SU-DHL-6 (cell line): ENCODE data around the gene DUSP9.
"Not testable (repeated sequence)": the region's sequence is repeated elsewhere in the genome, so short reads cannot be mapped to it uniquely, and the experiment has no call there.

ENCODE experiments used
- H2AFZ ChIP-seq: fragments of 200-600 bp; sonication (generic); 2 replicates; pipeline ENCODE4 v1.6.1; 2014; ENCODE audit warnings: low read depth, mild to moderate bottlenecking, moderate library complexity, mixed read lengths, antibody characterized with exemption, low read length; ENCODE audit not compliant: severe bottlenecking
- H3F3A ChIP-seq: fragments of 200-600 bp; shearing (Covaris generic); 2 replicates; pipeline ENCODE4 v1.6.0; 2016; ENCODE audit warnings: antibody characterized with exemption, mild to moderate bottlenecking; ENCODE audit not compliant: insufficient read depth
- H3K27ac ChIP-seq: fragments of 200-600 bp; sonication (generic); 2 replicates; pipeline ENCODE4 v1.5.1; 2016; ENCODE audit warnings: low read depth, mild to moderate bottlenecking, low read length, moderate library complexity, mixed read lengths
- H3K27me3 ChIP-seq: fragments of 200-600 bp; sonication (generic), shearing (Covaris generic); 2 replicates; pipeline ENCODE4 v1.6.0; 2014; ENCODE audit warnings: mild to moderate bottlenecking, low read length
- H3K36me3 ChIP-seq: fragments of 200-600 bp; sonication (generic); 2 replicates; pipeline ENCODE4 v1.6.1; 2014; ENCODE audit warnings: mild to moderate bottlenecking, low read length, mixed read lengths
- H3K4me2 ChIP-seq: fragments of 300-600, 200-600 bp; shearing (Covaris generic), sonication (generic); 2 replicates; pipeline ENCODE4 v1.6.0; 2014; ENCODE audit warnings: low read length, low read depth, mild to moderate bottlenecking; ENCODE audit not compliant: poor library complexity, severe bottlenecking
- H3K4me3 ChIP-seq: fragments of 200-600 bp; sonication (generic); 2 replicates; pipeline ENCODE4 v1.5.1; 2014; ENCODE audit warnings: antibody characterized with exemption, low read length, mild to moderate bottlenecking, mixed read lengths; ENCODE audit not compliant: insufficient read depth, poor library complexity, severe bottlenecking
- H3K79me2 ChIP-seq: fragments of 200-600 bp; sonication (generic); 2 replicates; pipeline ENCODE4 v1.6.1; 2014; ENCODE audit warnings: mild to moderate bottlenecking, low read length, moderate library complexity; ENCODE audit not compliant: insufficient read depth
- H3K9ac ChIP-seq: fragments of 200-600 bp; sonication (generic); 2 replicates; pipeline ENCODE4 v1.7.0; 2014; ENCODE audit warnings: mild to moderate bottlenecking, low read length
- H3K9me2 ChIP-seq: fragments of 200-600 bp; sonication (generic); replicated peaks from 2 replicates; pipeline ENCODE4 v1.6.1; 2014; ENCODE audit warnings: low read length; ENCODE audit not compliant: insufficient read depth
- H3K9me3 ChIP-seq: fragments of 200-600 bp; sonication (generic); 2 replicates; pipeline ENCODE4 v1.6.1; 2014; ENCODE audit warnings: low read length, mixed read lengths; ENCODE audit not compliant: insufficient read depth
- H4K20me1 ChIP-seq: fragments of 200-600 bp; sonication (generic); 2 replicates; pipeline ENCODE4 v1.6.1; 2014; ENCODE audit warnings: low read depth, mild to moderate bottlenecking, antibody characterized with exemption, low read length, moderate library complexity, mixed read lengths
- EZH2phosphoT487 ChIP-seq: fragments of 200-600 bp; sonication (generic), shearing (Covaris generic); conservative IDR thresholded peaks from 2 replicates; pipeline ENCODE4 v1.6.1; 2018; ENCODE audit warnings: mild to moderate bottlenecking, antibody characterized with exemption, low read length, moderate library complexity, mixed read lengths
- TF ChIP-seq, protein P1 (sequence below): fragments of 200-600 bp; sonication (generic); IDR thresholded peaks from one replicate; pipeline ENCODE4 v1.5.1; 2017; ENCODE audit warnings: antibody characterized with exemption, mild to moderate bottlenecking, low read length, moderate library complexity; ENCODE audit not compliant: insufficient read depth, poor library complexity, severe bottlenecking

The DUSP9 gene

DNA sequence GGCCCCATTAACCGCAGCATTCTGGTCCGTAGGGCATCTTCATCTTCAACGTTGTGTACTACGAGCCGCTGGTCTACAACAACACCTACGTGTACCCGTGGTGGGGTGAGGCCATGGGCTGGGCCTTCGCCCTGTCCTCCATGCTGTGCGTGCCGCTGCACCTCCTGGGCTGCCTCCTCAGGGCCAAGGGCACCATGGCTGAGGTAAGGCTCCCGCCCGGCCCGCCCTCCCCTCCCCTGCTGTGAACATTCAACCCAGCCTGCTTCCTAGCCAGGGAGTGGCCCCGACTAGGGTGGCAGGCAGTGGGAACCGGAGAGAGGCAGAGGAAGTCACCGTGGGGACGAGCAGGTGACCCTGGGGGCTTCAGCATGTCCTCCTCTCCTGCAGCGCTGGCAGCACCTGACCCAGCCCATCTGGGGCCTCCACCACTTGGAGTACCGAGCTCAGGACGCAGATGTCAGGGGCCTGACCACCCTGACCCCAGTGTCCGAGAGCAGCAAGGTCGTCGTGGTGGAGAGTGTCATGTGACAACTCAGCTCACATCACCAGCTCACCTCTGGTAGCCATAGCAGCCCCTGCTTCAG lies 47.8 kb downstream of the DUSP9 start:
- H3K9me2 ChIP-seq: no peaks in the 10 kb centered on the region
- no peaks in the 10 kb centered on the region for H3K36me3 ChIP-seq
- H3K79me2 ChIP-seq: no peaks in the 10 kb centered on the region
- no peaks in the 10 kb centered on the region for H3K9me3 ChIP-seq
- no peaks in the 10 kb centered on the region for H3F3A ChIP-seq
- H3K27ac ChIP-seq: no peak overlapping the region
- H4K20me1 ChIP-seq: no peaks in the 10 kb centered on the region
- no peaks in the 10 kb centered on the region for H3K27me3 ChIP-seq
- no peak overlapping the region for H3K9ac ChIP-seq
- no peak overlapping the region for H3K4me2 ChIP-seq
- no peak overlapping the region for H3K4me3 ChIP-seq
- TF ChIP-seq, protein P1, sequence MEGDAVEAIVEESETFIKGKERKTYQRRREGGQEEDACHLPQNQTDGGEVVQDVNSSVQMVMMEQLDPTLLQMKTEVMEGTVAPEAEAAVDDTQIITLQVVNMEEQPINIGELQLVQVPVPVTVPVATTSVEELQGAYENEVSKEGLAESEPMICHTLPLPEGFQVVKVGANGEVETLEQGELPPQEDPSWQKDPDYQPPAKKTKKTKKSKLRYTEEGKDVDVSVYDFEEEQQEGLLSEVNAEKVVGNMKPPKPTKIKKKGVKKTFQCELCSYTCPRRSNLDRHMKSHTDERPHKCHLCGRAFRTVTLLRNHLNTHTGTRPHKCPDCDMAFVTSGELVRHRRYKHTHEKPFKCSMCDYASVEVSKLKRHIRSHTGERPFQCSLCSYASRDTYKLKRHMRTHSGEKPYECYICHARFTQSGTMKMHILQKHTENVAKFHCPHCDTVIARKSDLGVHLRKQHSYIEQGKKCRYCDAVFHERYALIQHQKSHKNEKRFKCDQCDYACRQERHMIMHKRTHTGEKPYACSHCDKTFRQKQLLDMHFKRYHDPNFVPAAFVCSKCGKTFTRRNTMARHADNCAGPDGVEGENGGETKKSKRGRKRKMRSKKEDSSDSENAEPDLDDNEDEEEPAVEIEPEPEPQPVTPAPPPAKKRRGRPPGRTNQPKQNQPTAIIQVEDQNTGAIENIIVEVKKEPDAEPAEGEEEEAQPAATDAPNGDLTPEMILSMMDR: no peak
- no peak for TF ChIP-seq EZH2phosphoT487
- no peak overlapping the region for H2AFZ ChIP-seq

- Histone ChIP-seq H3K9ac (no peak overlapping the region), H4K20me1 (no peaks in the 10 kb centered on the region), H3K36me3 (no peaks in the 10 kb centered on the region), H3K9me2 (no peaks in the 10 kb centered on the region), H2AFZ (no peak overlapping the region), H3K27ac (no peak overlapping the region), H3K27me3 (no peaks in the 10 kb centered on the region), H3K9me3 (no peaks in the 10 kb centered on the region), H3K4me2 (no peak overlapping the region), H3K4me3 (no peak overlapping the region), H3K79me2 (no peaks in the 10 kb centered on the region), H3F3A (no peaks in the 10 kb centered on the region)
- no peak for TF ChIP-seq EZH2phosphoT487
- TF ChIP-seq, protein P1: no peak
Observed at GRCh38 chrX:153696100-153696499, 49.1 kb downstream of the DUSP9 start.

DNA sequence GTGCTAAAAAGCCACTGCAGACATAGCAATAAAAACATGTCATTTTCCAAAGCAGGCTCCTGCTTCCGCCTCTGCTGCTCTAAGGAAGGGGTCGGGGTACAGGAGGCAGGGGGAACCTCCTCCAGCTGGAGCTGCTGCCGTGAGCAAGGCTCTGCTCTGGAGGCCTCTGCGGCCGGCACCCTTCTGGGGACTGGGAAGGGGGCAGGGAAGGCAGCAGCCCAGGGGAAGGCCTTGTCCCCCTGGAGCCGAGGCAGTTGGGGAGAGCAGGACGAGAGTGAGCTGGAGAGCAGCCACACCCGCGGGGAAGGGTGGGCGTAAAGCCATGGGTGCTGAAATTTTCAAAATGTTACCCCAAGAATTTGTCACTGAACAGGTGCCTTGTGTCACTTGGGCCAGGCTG lies 49.5 kb downstream of the DUSP9 start:
- H3K4me3 ChIP-seq, H3K9me2 ChIP-seq, H3F3A ChIP-seq, H4K20me1 ChIP-seq, H3K9me3 ChIP-seq, H3K36me3 ChIP-seq, H3K9ac ChIP-seq, H3K27ac ChIP-seq, H3K27me3 ChIP-seq, H3K4me2 ChIP-seq, H3K79me2 ChIP-seq, H2AFZ ChIP-seq: not testable (repeated sequence)

DNA sequence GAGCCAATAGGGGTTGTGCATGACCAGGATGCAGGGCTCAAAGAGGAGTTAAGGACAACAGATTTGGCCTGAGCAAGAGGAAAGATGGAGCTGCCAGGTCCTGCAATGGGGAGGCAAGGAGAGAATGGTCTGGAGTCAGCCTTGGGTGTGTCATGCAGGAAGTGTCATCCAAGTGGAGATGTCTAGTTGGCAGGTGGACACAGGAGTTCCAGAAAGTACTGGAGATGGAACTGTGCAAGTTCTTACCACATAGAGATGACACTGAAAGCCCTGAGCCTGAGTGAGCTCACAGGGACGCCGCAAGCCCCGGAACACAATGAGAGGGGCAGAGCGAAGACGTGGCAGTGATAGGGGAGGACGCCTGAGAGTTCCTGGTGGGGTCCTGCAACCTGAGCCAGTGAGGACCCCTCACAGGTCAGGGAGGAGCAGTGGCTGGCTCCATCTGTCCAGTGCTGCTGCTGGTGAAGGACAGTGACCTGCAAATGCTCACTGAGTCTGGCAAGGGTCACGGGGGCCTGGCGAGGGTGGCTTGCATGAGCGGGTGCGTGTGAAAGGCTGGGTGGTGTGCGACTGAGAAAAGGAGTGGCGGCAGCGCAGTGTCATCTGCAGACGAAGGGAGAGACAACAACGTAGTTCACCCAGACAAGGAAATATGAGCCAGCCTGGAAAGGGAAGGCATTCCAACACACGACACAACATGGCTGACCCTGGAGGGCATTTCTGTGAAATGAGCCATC lies 50.2 kb downstream of the DUSP9 start:
- H3K4me3 ChIP-seq, H3K27me3 ChIP-seq, H3K9ac ChIP-seq, H3K4me2 ChIP-seq, H3K9me3 ChIP-seq, H3K27ac ChIP-seq, H4K20me1 ChIP-seq, H3F3A ChIP-seq, H3K79me2 ChIP-seq, H3K9me2 ChIP-seq, H2AFZ ChIP-seq, H3K36me3 ChIP-seq: not testable (repeated sequence)
